ENCODE results near the gene KCNH8.

KCNH8 gene

DNA sequence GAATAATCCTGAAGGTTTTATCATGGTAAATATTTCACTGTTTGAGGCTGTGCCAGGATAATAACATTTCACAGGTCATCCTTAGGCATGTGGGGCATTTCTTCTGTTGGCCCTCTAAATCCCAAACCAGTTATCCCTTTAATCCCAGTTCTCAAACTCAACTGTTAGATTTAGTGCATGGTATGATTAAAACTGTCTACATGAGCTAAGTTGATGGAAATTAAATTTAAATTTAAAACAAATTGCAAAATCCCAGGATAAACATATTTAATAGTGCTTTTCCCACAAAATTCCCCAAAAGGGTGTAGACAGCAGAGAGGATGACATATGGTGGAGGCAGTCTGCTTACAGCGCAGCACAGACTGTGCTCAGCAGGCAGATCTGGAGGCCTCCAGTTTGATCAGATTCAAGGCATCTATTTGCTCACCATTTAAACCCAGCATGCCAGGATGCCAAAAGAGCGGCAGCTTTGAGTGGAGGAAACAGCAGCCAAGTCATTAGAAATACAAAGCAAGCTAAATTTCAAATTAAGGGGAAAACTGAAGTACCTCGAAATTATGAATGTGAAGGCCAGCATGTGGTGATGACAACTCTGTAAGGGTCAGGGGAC is 325.8 kb downstream of the KCNH8 start:
- TF ChIP-seq ZBTB7A (IDR thresholded peaks at IDR 0.05; ENCODE audit: low read depth): no peak
- no peak for TF ChIP-seq YY1 (IDR thresholded peaks at IDR 0.05; ENCODE audit: low read depth)
- no peak for TF ChIP-seq TAF1 (IDR thresholded peaks at IDR 0.05; ENCODE audit: low read depth)
- TF ChIP-seq EGR1 (IDR thresholded peaks at IDR 0.05): no peak
- TF ChIP-seq RAD21 (IDR thresholded peaks at IDR 0.05; ENCODE audit: low read depth): no peak
- no peak for TF ChIP-seq CREB1 (IDR thresholded peaks at IDR 0.05; ENCODE audit: low read depth)
- TF ChIP-seq TCF12 (IDR thresholded peaks at IDR 0.05; ENCODE audit: low read depth): no peak

- TF ChIP-seq CREB1 (IDR thresholded peaks at IDR 0.05; ENCODE audit: low read depth): no peak
- no peak for TF ChIP-seq NFIC (IDR thresholded peaks at IDR 0.05)
- TF ChIP-seq TCF12 (IDR thresholded peaks at IDR 0.05; ENCODE audit: low read depth): no peak
- TF ChIP-seq RAD21 (IDR thresholded peaks at IDR 0.05; ENCODE audit: low read depth): no peak
- TF ChIP-seq USF1 (IDR thresholded peaks at IDR 0.05): no peak
- no peak for TF ChIP-seq EP300 (IDR thresholded peaks at IDR 0.05; ENCODE audit: borderline replicate concordance)
- no peak for TF ChIP-seq EGR1 (IDR thresholded peaks at IDR 0.05)
- TF ChIP-seq FOXM1 (IDR thresholded peaks at IDR 0.05; ENCODE audit: borderline replicate concordance, low read depth): no peak
- TF ChIP-seq TAF1 (IDR thresholded peaks at IDR 0.05; ENCODE audit: low read depth): no peak
- no peak for TF ChIP-seq CEBPB (IDR thresholded peaks at IDR 0.05)
Measured at GRCh38 chr3:19476281-19476680, 328.0 kb downstream of the KCNH8 start.

DNA sequence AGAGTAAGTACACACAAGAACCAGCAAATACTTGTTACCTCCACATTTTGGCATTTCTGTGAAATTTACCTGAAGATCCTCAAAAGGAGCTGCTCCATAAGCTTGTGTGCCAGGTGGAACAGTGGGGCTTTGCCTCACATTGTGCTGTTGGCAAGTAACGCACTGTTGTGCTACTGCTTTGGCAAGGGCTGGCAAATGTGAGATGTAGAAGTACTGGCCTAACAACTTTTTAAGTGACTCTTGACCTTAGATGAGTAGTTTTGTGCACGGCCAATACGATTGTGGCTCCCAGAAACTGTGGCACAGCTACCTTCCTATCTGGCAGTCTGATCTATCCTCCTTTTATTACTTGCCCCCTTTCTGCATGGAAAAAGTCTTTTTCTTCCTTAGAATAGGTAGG is 337.0 kb downstream of the KCNH8 start:
- TF ChIP-seq RAD21 (IDR thresholded peaks at IDR 0.05; ENCODE audit: low read depth): no peak
- TF ChIP-seq CREB1 (IDR thresholded peaks at IDR 0.05; ENCODE audit: low read depth): no peak
- TF ChIP-seq, protein P1, sequence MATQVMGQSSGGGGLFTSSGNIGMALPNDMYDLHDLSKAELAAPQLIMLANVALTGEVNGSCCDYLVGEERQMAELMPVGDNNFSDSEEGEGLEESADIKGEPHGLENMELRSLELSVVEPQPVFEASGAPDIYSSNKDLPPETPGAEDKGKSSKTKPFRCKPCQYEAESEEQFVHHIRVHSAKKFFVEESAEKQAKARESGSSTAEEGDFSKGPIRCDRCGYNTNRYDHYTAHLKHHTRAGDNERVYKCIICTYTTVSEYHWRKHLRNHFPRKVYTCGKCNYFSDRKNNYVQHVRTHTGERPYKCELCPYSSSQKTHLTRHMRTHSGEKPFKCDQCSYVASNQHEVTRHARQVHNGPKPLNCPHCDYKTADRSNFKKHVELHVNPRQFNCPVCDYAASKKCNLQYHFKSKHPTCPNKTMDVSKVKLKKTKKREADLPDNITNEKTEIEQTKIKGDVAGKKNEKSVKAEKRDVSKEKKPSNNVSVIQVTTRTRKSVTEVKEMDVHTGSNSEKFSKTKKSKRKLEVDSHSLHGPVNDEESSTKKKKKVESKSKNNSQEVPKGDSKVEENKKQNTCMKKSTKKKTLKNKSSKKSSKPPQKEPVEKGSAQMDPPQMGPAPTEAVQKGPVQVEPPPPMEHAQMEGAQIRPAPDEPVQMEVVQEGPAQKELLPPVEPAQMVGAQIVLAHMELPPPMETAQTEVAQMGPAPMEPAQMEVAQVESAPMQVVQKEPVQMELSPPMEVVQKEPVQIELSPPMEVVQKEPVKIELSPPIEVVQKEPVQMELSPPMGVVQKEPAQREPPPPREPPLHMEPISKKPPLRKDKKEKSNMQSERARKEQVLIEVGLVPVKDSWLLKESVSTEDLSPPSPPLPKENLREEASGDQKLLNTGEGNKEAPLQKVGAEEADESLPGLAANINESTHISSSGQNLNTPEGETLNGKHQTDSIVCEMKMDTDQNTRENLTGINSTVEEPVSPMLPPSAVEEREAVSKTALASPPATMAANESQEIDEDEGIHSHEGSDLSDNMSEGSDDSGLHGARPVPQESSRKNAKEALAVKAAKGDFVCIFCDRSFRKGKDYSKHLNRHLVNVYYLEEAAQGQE (IDR thresholded peaks at IDR 0.05; ENCODE audit: low read depth): no peak
- TF ChIP-seq TAF1 (IDR thresholded peaks at IDR 0.05; ENCODE audit: low read depth): no peak
- TF ChIP-seq TCF12 (IDR thresholded peaks at IDR 0.05; ENCODE audit: low read depth): no peak
- TF ChIP-seq EP300 (IDR thresholded peaks at IDR 0.05; ENCODE audit: borderline replicate concordance): no peak
- no peak for TF ChIP-seq NFIC (IDR thresholded peaks at IDR 0.05)
- TF ChIP-seq TEAD4 (IDR thresholded peaks at IDR 0.05): no peak
- TF ChIP-seq ZBTB7A (IDR thresholded peaks at IDR 0.05; ENCODE audit: low read depth): no peak
- TF ChIP-seq YY1 (IDR thresholded peaks at IDR 0.05; ENCODE audit: low read depth): no peak
- TF ChIP-seq, protein P2, sequence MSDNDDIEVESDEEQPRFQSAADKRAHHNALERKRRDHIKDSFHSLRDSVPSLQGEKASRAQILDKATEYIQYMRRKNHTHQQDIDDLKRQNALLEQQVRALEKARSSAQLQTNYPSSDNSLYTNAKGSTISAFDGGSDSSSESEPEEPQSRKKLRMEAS (IDR thresholded peaks at IDR 0.05): no peak

- no peak for TF ChIP-seq CEBPB (IDR thresholded peaks at IDR 0.05)
- TF ChIP-seq YY1 (IDR thresholded peaks at IDR 0.05; ENCODE audit: low read depth): no peak
- TF ChIP-seq CREB1 (IDR thresholded peaks at IDR 0.05; ENCODE audit: low read depth): no peak
- no peak for TF ChIP-seq NFIC (IDR thresholded peaks at IDR 0.05)
- TF ChIP-seq TEAD4 (IDR thresholded peaks at IDR 0.05): no peak
- TF ChIP-seq TCF12 (IDR thresholded peaks at IDR 0.05; ENCODE audit: low read depth): no peak
- TF ChIP-seq, protein P2 (IDR thresholded peaks at IDR 0.05): no peak
- no peak for TF ChIP-seq FOXM1 (IDR thresholded peaks at IDR 0.05; ENCODE audit: borderline replicate concordance, low read depth)
- no peak for TF ChIP-seq EGR1 (IDR thresholded peaks at IDR 0.05)
- TF ChIP-seq, protein P1 (IDR thresholded peaks at IDR 0.05; ENCODE audit: low read depth): no peak
- TF ChIP-seq RAD21 (IDR thresholded peaks at IDR 0.05; ENCODE audit: low read depth): no peak
- no peak for TF ChIP-seq ZBTB7A (IDR thresholded peaks at IDR 0.05; ENCODE audit: low read depth)
- TF ChIP-seq USF1 (IDR thresholded peaks at IDR 0.05): no peak
- no peak for TF ChIP-seq EP300 (IDR thresholded peaks at IDR 0.05; ENCODE audit: borderline replicate concordance)
- no peak for TF ChIP-seq TAF1 (IDR thresholded peaks at IDR 0.05; ENCODE audit: low read depth)
Measured at GRCh38 chr3:19487386-19487785, 339.1 kb downstream of the KCNH8 start.

DNA sequence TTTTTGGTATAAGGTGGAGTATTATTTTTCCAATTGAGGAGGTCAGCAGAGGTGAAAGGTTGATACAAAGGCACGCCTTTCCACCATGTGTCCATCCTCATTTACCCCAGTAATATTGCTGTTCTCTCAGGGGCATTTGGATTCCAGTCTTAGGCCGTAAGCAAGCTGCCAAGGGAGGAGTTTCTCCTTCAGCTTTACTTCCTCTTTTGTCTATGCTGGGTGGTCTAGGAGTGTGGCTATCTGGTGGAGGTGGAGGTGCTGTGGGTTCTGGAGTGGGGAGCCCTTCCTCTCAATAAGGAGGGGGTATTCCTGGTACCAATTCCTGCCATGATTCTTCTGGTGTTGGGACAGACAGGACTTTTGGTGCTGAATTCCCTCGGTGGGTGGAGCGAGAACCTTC is 340.6 kb downstream of the KCNH8 start:
- TF ChIP-seq TCF12 (IDR thresholded peaks at IDR 0.05; ENCODE audit: low read depth): no peak
- TF ChIP-seq RAD21 (IDR thresholded peaks at IDR 0.05; ENCODE audit: low read depth): no peak
- no peak for TF ChIP-seq FOXM1 (IDR thresholded peaks at IDR 0.05; ENCODE audit: borderline replicate concordance, low read depth)
- no peak for TF ChIP-seq YY1 (IDR thresholded peaks at IDR 0.05; ENCODE audit: low read depth)
- no peak for TF ChIP-seq NFIC (IDR thresholded peaks at IDR 0.05)
- TF ChIP-seq, protein P1 (IDR thresholded peaks at IDR 0.05; ENCODE audit: low read depth): no peak
- TF ChIP-seq, protein P2 (IDR thresholded peaks at IDR 0.05): no peak
- TF ChIP-seq ZBTB7A (IDR thresholded peaks at IDR 0.05; ENCODE audit: low read depth): no peak
- TF ChIP-seq TEAD4 (IDR thresholded peaks at IDR 0.05): no peak
- no peak for TF ChIP-seq USF1 (IDR thresholded peaks at IDR 0.05)
- no peak for TF ChIP-seq EP300 (IDR thresholded peaks at IDR 0.05; ENCODE audit: borderline replicate concordance)
- no peak for TF ChIP-seq CEBPB (IDR thresholded peaks at IDR 0.05)
- no peak for TF ChIP-seq TAF1 (IDR thresholded peaks at IDR 0.05; ENCODE audit: low read depth)
- no peak for TF ChIP-seq CREB1 (IDR thresholded peaks at IDR 0.05; ENCODE audit: low read depth)
- no peak for TF ChIP-seq EGR1 (IDR thresholded peaks at IDR 0.05)
